ENCODE data around the gene TCP11. TPM values are rescaled to one million over a fixed set of nuclear protein-coding genes. Genes with fewer than 3 reads are reported as not detected.
A peak's percentile ranks its signal among the peaks of the same experiment; 100 is the strongest.

Gene TCP11
- total RNA-seq, 1 experiment from 2014 or later: not detected

DNA sequence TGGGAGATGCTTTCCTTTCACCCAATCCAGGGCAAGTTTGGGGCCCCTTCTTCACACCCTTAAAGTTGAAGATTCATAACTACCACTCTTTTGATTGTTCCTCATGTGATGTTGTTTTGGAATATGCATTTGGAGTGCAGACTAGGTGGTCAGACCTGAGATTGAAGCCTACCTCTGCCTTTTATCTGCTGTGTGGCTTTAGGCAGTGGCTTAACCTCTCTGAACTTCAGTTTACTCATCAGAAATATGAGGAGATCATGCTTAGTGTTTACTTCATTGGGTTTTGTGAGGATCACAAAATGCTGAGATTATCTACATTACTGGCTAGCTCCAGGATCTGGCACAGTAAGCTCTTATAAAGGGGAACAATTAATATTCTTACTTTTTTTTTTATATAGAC lies 26.4 kb upstream of the TCP11 start:
- no peak for DNase-seq
- Mint-ChIP-seq H3K36me3 (ENCODE audit: insufficient read depth, unreplicated experiment) (no peaks in the 10 kb centered on the region), H3K27me3 (ENCODE audit: unreplicated experiment) (peaks cover 15% of the 10 kb centered on the region), H3K4me1 (ENCODE audit: low read depth, unreplicated experiment) (peaks cover 35% of the 10 kb centered on the region), H3K9me3 (ENCODE audit: low read depth, unreplicated experiment) (peaks cover 5% of the 10 kb centered on the region), H3K27ac (ENCODE audit: unreplicated experiment) (no peak overlapping the region), H3K4me3 (ENCODE audit: low read depth, unreplicated experiment) (no peak overlapping the region)
- BruUV-seq (replicated peaks): no TSS peak
- intact Hi-C loops (cut with micrococcal nuclease; ENCODE audit: unreplicated experiment): no loop called here
- TF ChIP-seq, protein P1, sequence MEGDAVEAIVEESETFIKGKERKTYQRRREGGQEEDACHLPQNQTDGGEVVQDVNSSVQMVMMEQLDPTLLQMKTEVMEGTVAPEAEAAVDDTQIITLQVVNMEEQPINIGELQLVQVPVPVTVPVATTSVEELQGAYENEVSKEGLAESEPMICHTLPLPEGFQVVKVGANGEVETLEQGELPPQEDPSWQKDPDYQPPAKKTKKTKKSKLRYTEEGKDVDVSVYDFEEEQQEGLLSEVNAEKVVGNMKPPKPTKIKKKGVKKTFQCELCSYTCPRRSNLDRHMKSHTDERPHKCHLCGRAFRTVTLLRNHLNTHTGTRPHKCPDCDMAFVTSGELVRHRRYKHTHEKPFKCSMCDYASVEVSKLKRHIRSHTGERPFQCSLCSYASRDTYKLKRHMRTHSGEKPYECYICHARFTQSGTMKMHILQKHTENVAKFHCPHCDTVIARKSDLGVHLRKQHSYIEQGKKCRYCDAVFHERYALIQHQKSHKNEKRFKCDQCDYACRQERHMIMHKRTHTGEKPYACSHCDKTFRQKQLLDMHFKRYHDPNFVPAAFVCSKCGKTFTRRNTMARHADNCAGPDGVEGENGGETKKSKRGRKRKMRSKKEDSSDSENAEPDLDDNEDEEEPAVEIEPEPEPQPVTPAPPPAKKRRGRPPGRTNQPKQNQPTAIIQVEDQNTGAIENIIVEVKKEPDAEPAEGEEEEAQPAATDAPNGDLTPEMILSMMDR (IDR thresholded peaks at IDR 0.05; ENCODE audit: unreplicated experiment): no peak
- CTCF ChIA-PET: no interaction called here

DNA sequence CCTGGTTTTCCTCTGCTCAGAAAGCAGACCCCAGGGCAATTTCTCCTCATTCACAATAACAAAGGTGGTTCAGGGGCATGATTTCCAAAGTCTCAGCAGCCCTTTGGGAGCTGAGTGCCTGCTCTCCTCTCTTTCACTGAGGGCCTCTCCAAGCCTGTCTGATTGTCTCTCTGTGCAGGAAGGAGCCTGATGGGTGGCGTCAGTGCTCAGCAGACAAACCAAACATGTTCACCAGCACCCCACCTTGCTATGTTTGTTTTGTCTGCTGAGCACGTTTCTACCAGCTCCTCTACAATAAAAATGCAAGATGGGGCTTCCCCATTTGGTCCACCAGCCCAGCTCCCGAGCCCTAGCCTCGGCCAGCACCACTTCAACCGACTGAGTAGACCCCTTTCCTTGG lies 25.4 kb upstream of the TCP11 start:
- no peaks in the 10 kb centered on the region for H3K36me3 Mint-ChIP-seq (ENCODE audit: insufficient read depth, unreplicated experiment)
- intact Hi-C loops (cut with micrococcal nuclease; ENCODE audit: unreplicated experiment): no loop called here
- BruUV-seq (replicated peaks): no TSS peak
- CTCF ChIA-PET: interaction anchor here (1.4 to 2.3 kb wide), 2 partner anchors 10 to 19 kb away, joined by 5 to 12 read pairs; no protein-coding TSS in a partner anchor
- H3K27me3 Mint-ChIP-seq (ENCODE audit: unreplicated experiment): peaks cover 15% of the 10 kb centered on the region
- peaks cover 35% of the 10 kb centered on the region for H3K4me1 Mint-ChIP-seq (ENCODE audit: low read depth, unreplicated experiment)
- TF ChIP-seq, protein P1 (IDR thresholded peaks at IDR 0.05; ENCODE audit: unreplicated experiment): no peak
- H3K4me3 Mint-ChIP-seq (ENCODE audit: low read depth, unreplicated experiment): no peak overlapping the region
- H3K27ac Mint-ChIP-seq (ENCODE audit: unreplicated experiment): peak overlapping the region; percentile 29
- no peak for DNase-seq
- peaks cover 5% of the 10 kb centered on the region for H3K9me3 Mint-ChIP-seq (ENCODE audit: low read depth, unreplicated experiment)

DNA sequence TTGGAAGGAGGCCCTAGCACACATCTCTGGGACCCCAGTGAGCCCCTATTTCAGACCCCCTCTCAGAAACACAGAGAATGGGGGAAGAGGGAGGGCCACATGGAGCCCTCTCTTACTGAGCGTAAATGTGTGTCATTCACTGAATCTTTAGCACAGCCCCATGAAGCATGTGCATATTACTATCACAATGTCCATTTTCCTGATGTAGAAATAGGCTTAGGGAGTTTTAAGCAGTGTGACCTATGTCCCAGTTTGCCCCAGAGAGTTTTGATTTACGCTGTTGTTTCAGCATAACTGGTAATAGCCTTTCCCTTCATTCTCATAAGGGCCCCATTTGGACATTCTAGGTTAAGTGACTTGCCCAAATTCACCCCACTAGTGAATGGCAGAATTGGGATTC lies 25.0 kb upstream of the TCP11 start:
- Mint-ChIP-seq H3K9me3 (ENCODE audit: low read depth, unreplicated experiment) (peaks cover 5% of the 10 kb centered on the region), H3K27ac (ENCODE audit: unreplicated experiment) (peak overlapping the region; percentile 54), H3K4me3 (ENCODE audit: low read depth, unreplicated experiment) (no peak overlapping the region), H3K27me3 (ENCODE audit: unreplicated experiment) (peaks cover 13% of the 10 kb centered on the region), H3K4me1 (ENCODE audit: low read depth, unreplicated experiment) (peaks cover 35% of the 10 kb centered on the region), H3K36me3 (ENCODE audit: insufficient read depth, unreplicated experiment) (no peaks in the 10 kb centered on the region)
- CTCF ChIA-PET: interaction anchor here (0.6 to 2.3 kb wide), 7 partner anchors 9 to 620 kb away, joined by 3 to 12 read pairs (median 3); no protein-coding TSS in a partner anchor
- no TSS peak for BruUV-seq (replicated peaks)
- TF ChIP-seq, protein P1 (IDR thresholded peaks at IDR 0.05; ENCODE audit: unreplicated experiment): no peak
- DNase-seq: no peak
- intact Hi-C loops (cut with micrococcal nuclease; ENCODE audit: unreplicated experiment): no loop called here

DNA sequence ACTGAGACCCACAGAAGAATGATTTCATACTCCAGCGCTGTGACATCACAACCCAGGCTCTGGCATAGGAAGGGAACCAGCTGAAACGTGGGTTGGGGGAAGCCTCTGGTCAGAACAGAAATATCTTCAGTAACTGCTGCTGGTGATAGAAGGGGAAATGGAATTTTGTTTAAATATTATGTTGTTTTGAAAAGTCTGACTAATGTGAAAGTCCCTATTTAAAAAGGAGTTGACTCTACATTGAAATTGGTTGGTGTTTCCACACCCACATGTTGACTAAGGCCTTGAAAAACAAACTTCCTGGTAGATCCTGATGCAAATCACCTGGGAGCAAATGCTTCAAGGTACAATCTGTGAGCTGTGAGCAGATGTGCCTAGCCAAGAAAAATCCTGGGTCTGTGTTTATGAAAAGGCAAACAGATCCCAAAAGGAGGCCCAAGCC lies 24.5 kb upstream of the TCP11 start:
- CTCF ChIA-PET: interaction anchor here (0.6 to 2.3 kb wide), 9 partner anchors 9 to 620 kb away, joined by 3 to 12 read pairs (median 3); no protein-coding TSS in a partner anchor
- BruUV-seq (replicated peaks): no TSS peak
- TF ChIP-seq, protein P1 (IDR thresholded peaks at IDR 0.05; ENCODE audit: unreplicated experiment): no peak
- Mint-ChIP-seq H3K36me3 (ENCODE audit: insufficient read depth, unreplicated experiment) (no peaks in the 10 kb centered on the region), H3K27ac (ENCODE audit: unreplicated experiment) (peak overlapping the region; percentile 54), H3K4me1 (ENCODE audit: low read depth, unreplicated experiment) (peaks cover 35% of the 10 kb centered on the region), H3K4me3 (ENCODE audit: low read depth, unreplicated experiment) (no peak overlapping the region), H3K27me3 (ENCODE audit: unreplicated experiment) (peaks cover 8% of the 10 kb centered on the region), H3K9me3 (ENCODE audit: low read depth, unreplicated experiment) (peaks cover 5% of the 10 kb centered on the region)
- intact Hi-C loops (cut with micrococcal nuclease; ENCODE audit: unreplicated experiment): no loop called here
- DNase-seq: peak; percentile 57

All from Calu3 (cell line).